GM12892 (cell line): ENCODE results near the gene MYD88.

ENCODE experiments used
- POLR2A ChIP-seq: IDR thresholded peaks from 2 replicates; pipeline ENCODE4 v1.6.1; 2011; ENCODE audit warnings: low read depth, low read length, control low read depth
- POLR2AphosphoS5 ChIP-seq: IDR thresholded peaks from 2 replicates; pipeline ENCODE4 v1.6.1; 2011; ENCODE audit warnings: low read depth, low read length, control low read depth
- TAF1 ChIP-seq: IDR thresholded peaks from 2 replicates; pipeline ENCODE4 v1.6.1; 2011; ENCODE audit warnings: low read depth, mild to moderate bottlenecking, control low read depth, low read length, borderline replicate concordance

- TF ChIP-seq POLR2AphosphoS5 (no peak), TAF1 (no peak), POLR2A (no peak)
These were observed 16.5 kb upstream of the MYD88 start for GRCh38 chr3:38121832-38122461.
